GM15510 (cell line): ENCODE results near the gene TUT1.

ENCODE experiments used
- POLR2A ChIP-seq: IDR thresholded peaks from 3 replicates; pipeline ENCODE4 v1.6.1; 2011; ENCODE audit warnings: borderline replicate concordance; ENCODE audit not compliant: insufficient read length; ENCODE audit errors: extremely low read depth

The TUT1 gene

GRCh38 chr11:62553839-62554361, 37.4 kb downstream of the TUT1 start:
- TF ChIP-seq POLR2A, result no peak

- TF ChIP-seq POLR2A, result no peak
Measured at GRCh38 chr11:62553080-62553838, 38.1 kb downstream of the TUT1 start.

- TF ChIP-seq POLR2A, result no peak
Measured at GRCh38 chr11:62552485-62553079, 38.7 kb downstream of the TUT1 start.

GRCh38 chr11:62548545-62549335, 42.6 kb downstream of the TUT1 start:
- no peak for TF ChIP-seq POLR2A

- TF ChIP-seq POLR2A, result no peak
Measured at GRCh38 chr11:62547691-62548281, 43.5 kb downstream of the TUT1 start.

- no peak for TF ChIP-seq POLR2A
Measured at GRCh38 chr11:62546929-62547625, 44.2 kb downstream of the TUT1 start.

GRCh38 chr11:62546244-62546928, 44.9 kb downstream of the TUT1 start, which contains the start of gene AHNAK:
Gene AHNAK, minus strand, starts transcription at chr11:62546806. Its CDS starts 10,708 bp downstream, at chr11:62536098.
- peak; percentile 55 for TF ChIP-seq POLR2A

GRCh38 chr11:62545437-62546243, 45.7 kb downstream of the TUT1 start:
- TF ChIP-seq POLR2A, result no peak

- no peak for TF ChIP-seq POLR2A
Measured at GRCh38 chr11:62544581-62545436, 46.5 kb downstream of the TUT1 start.

GRCh38 chr11:62543680-62544444, 47.5 kb downstream of the TUT1 start:
- TF ChIP-seq POLR2A, result no peak
